GM18508 (cell line): ENCODE measurements around the gene PPP2R5E.
A peak's percentile ranks its signal among the peaks of the same experiment; 100 is the strongest.

Experiments
- ATAC-seq: cut with Tn5 transposase; IDR thresholded peaks from one replicate; pipeline ENCODE4 v1.9.1; 2021; ENCODE audit warnings: moderate number of reproducible peaks; ENCODE audit not compliant: insufficient read depth, unreplicated experiment

The PPP2R5E gene

GRCh38 chr14:63474844-63475243 lies 68.3 kb downstream of the PPP2R5E start:
- ATAC-seq = no peak

DNA sequence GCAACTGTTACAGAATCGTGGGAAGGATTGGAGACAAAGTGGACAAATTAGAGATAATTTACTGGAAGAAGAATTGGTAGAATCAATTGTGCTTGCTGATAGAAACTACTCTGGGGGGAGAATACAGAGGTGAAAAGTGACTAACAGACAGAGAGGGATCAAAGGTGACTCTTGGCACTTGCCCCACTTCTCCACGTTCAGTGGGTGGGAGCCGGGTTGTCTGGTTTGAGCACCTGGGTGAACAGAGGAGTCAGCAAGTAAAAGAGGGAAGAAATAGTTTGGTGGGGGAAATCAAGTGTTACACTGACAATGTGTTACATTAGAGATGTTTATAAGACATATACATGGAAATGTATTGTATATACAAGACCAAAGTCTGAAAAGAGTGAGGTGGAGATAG lies 69.1 kb downstream of the PPP2R5E start:
- no peak for ATAC-seq

DNA sequence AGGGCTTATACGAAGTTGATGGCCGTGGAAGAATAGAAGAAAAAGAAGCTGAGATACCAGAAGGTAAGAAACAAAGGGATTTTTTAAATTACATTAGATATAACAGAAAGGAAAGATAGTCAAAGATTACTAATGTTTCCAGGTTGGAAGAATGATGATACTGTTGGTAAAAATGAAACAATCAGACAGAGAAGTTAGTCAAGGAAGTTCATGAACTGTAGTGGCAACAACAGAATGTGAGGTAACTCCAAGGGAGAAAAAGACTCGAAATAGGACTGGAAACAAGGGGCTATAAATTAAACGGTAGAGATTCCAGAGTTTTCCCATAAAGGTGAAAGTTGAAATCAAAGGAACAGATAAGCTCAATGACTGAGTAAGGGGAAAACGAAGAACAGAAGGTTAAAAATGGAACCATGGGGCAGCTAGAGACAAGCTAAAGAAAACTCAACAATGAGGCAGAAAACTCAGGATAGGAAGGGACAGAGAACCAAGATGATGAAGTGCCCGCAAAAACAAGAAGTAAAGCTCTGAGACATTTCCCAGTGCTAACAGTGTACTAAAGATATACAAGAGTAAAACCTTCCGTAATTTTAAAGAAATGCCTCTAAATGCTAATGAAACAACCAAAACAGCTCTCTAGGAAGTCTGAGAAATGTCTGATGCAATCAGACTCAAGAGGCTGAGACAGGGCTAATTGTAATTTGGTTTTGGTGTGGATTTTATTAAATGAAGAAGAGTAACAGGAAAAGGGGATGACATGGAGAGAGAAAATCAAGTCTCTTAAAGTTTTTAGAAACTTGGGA lies 70.0 kb downstream of the PPP2R5E start:
- ATAC-seq = no peak

DNA sequence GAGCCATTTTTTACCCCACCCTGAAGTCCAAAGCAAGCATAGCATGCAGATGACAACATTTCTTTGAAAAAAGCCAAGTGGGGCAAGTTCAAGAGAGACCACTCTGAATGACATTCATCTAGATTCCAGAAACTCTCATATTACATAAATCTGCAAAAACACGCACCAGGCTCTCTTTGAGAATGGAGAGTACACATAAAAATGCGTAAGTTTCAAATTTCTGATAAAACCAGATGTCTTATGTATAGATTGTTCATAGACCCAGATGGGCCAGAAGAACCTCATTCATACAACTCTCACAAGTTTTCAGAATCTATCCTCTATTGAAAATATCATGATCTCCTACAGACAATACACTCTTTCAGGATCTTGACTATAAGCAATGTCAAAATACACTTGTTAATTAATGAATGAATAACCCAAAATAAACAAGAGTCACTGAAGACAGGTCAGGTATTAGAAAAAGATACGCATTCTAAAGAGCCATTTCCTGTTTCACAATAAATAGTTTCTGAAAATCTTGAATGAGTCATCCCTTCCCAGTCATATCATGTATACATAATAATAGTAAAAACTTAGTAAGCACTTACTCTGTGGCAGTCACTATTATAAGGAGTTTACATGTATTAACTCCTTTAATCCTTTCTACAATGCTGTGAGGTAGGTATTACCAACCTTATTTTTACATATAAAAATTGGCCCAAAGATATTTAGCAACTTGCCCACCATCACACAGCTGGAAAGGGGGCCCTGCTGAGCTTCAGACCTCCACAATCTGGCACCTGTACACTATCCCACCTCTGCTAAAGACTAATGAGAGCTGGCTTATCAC lies 72.0 kb downstream of the PPP2R5E start:
- peak; percentile 84 for ATAC-seq

GRCh38 chr14:63468294-63468693 lies 74.9 kb downstream of the PPP2R5E start:
- ATAC-seq = no peak

DNA sequence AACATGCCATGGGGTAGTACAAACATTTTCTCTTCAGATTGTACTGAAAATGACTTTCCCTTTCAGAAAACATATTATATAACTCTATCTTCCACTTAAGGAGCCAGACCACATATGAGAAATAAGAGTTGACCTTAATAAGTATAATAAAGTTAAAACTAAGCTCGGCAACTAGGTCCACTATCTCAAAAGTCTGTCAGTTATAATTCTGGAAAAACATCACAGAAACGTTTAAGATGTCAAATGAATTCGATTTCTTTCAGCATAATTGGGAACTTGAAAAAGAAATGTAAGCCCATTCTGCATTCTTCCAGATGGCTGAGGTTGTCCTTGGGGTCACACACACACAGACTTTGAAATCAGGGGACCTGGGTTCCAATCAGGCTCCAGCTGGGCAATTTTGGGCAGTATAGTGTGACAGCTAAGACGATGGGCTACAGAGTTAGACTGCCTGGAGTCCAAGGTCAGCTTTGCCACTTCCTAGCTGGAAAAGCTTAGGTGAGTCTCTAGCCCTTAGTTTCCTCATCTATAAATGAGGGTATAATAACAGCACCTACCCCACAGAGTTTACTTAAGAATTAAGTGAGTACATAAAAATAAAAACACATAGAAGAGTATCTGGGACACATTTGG lies 75.6 kb downstream of the PPP2R5E start:
- no peak for ATAC-seq

DNA sequence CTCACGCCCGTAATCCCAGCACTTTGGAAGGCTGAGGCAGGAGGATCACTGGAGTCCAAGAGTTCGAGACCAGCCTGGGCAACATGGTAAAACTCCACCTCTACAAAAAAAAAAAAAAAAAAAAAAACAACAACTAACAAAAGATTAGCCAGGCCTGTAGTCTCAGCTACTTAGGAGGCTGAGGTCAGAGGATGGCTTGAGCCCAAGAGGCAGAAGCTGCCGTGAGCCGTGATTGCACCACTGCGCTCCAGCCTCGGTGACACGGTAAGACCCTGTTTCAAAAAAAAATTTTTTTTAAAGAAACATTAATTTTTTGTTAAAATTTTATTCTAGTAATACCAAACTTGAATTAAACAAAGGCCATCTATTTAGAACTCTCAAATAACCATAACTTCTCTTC lies 77.8 kb downstream of the PPP2R5E start:
- ATAC-seq = no peak

DNA sequence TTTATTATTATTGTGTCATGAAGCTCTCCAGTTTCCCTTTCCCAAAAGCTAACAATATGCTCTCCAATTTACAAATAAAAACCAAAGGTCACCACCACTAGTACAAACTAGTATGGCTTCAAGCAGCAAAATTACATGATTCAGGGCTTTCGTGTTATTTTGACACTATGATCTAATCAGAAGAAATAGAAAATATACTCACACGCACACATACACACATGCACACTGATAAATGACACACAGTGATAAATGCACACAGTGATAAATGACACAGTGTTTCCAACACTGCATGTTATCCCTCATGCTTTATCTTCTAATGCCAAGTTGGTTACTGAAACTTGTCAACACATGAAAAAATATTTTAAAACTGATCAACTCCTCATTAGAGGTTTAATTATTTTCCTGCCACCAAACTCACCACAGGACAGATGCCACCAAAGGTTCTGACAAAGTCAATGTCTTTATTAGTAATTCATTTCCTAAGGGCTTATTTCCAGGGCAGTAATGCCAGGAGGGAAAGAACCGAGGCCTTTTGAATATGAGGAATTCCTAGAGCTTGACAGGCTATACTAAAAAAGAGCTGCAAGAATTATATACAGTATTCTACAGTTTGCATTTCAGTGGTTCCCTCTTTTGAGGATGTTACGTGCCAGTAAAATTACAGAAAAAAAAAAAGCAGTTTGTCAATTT lies 82.4 kb downstream of the PPP2R5E start:
- ATAC-seq = no peak

GRCh38 chr14:63459738-63460137 lies 83.4 kb downstream of the PPP2R5E start:
- ATAC-seq = no peak

DNA sequence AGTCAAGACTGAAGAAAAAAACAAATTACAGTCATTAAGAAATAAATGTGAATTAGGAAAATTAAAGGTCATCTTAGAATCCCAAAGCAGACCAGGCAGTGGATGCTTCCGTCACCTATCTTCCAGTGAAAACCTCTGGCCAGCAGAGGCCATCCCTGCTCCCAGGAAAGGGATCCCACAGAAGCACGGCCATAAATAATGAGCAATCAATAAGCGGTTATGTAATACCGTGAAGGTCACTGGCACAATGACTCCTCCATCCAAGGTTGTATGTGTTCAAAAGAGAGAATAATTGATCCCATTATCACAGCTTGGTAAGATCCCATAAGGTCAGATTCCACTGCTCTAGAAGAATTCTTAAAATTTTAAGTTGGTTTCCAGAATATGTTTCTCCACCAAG lies 85.7 kb downstream of the PPP2R5E start:
- ATAC-seq = no peak

DNA sequence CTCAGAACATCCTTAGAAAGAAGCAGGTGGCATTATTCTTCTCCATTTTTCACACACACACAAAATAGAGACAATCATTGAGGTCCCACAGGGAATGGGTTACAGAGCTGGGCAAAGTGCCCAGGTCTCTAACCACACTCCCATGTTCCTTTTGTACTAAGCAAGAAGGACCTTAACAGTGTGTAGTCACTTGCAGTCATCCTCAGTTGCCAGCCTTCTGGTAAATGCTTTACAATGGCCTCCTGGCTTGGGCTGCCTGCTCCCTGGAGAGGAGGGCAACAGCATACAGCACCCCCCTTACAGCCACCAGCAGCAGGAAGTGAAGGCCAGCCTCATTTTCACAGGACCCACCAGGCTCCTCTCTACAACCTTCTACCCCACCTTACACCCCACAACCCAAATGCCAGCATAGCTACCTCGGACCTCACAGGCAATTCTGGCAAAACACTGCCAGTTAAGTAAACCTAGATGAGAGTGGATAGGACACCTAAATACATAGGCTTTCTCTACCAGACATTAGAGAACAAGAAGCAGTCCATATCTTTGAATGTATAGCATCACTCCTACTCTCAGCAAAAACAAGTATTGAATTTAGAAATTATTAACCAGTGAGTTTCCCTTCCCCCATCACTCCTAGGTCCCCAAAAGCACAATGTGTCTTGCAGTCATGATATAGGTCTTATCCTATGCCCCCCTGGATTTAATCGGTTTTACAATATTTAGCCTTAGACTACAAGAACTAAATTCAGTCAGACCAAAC lies 88.1 kb downstream of the PPP2R5E start:
- no peak for ATAC-seq

- ATAC-seq = no peak
Measured at GRCh38 chr14:63454436-63454835, 88.7 kb downstream of the PPP2R5E start.

GRCh38 chr14:63453443-63453936 lies 89.7 kb downstream of the PPP2R5E start:
- no peak for ATAC-seq

DNA sequence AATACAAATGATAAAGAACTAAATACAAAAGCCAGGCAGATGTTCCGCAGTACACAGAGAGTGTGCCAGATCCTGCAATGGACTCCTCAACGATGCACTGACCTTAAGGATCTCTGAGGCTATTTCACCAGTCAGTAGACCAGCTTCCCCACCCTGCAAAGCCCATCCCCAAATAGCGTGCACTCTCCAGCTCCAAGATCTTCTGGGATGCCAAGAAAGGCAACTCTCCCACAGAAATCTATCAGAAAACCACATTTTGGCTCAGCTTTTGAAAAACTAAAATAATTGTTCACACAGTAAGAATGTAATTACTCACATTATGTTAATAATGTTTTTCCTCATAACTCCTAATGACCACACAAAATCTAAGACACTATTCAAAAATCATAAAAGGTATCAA lies 90.4 kb downstream of the PPP2R5E start:
- ATAC-seq = no peak

GRCh38 chr14:63448841-63449240 lies 94.3 kb downstream of the PPP2R5E start:
- ATAC-seq = no peak

DNA sequence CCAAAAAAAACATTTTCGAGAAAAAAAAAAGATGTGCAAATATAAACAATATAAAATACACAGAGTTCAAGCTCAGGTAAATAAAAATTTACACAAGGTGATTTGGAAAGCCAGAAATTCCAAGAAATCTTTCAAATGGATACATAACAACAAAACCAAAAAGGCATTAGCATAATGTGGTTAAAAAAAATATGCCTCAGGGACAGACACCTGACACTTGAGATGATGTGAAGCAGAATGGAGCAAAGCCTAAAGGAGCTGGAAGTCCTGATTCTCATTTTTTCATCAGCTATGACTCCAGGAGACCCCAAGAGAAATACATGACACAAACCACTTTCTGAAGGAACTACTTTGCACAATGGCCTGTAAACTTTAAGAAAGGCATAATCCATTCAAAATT lies 98.6 kb downstream of the PPP2R5E start:
- no peak for ATAC-seq

- ATAC-seq = no peak
Measured at GRCh38 chr14:63443988-63444387, 99.2 kb downstream of the PPP2R5E start.

- no peak for ATAC-seq
Measured at GRCh38 chr14:63443361-63443760, 99.8 kb downstream of the PPP2R5E start.

GRCh38 chr14:63438065-63438757 lies 105.0 kb downstream of the PPP2R5E start:
- no peak for ATAC-seq
